Testis (tissue), 3 donors: ENCODE data around the gene PC. TPM values are rescaled to one million over a fixed set of nuclear protein-coding genes. Genes with fewer than 3 reads are reported as not detected.

Source experiments
- DNase-seq: peaks from one replicate; pipeline ENCODE4 v3.0.0-alpha.2; 2019
- H3K27ac ChIP-seq, 2 donors: fragments of 200-600 bp; sonication (generic); one replicate each; pipeline ENCODE4 v1.5.1; 2019
- H3K27me3 ChIP-seq: fragments of 200-600 bp; sonication (generic); one replicate; pipeline ENCODE4 v1.5.1; 2019
- H3K36me3 ChIP-seq: fragments of 200-600 bp; sonication (generic); one replicate; pipeline ENCODE4 v1.5.1; 2017; ENCODE audit warnings: low read depth; ENCODE audit errors: missing control alignments
- H3K4me1 ChIP-seq: fragments of 200-600 bp; sonication (generic); one replicate; pipeline ENCODE4 v1.5.1; 2019
- H3K4me3 ChIP-seq, 2 donors: fragments of 200-600 bp; sonication (generic); one replicate each; pipeline ENCODE4 v1.5.1; 2017 to 2019
- H3K9me3 ChIP-seq: fragments of 200-600 bp; sonication (generic); one replicate; pipeline ENCODE4 v1.5.1; 2017
- CTCF ChIP-seq, 3 experiments: fragments of 450-650 bp in 2 of 3; fragments of 200-600 bp in 1 of 3; sonication (generic) in 1 of 3; IDR thresholded peaks; one replicate each; pipeline ENCODE4 v1.5.1; 2016 to 2019; ENCODE audit warnings: antibody characterized with exemption in 3 of 3, mild to moderate bottlenecking in 2 of 3, moderate library complexity in 1 of 3
- POLR2A ChIP-seq: fragments of 450-650 bp; IDR thresholded peaks from one replicate; pipeline ENCODE4 v1.6.1; 2017; ENCODE audit warnings: antibody characterized with exemption, mild to moderate bottlenecking, moderate library complexity
- WGBS, 2 donors: methylation state at CpG; one replicate each; pipeline ENCODE4 v1.1.5; 2018; 5-methylcytosine and 5-hydroxymethylcytosine counted together
- intact Hi-C: fragments of 100-400 bp; cut with DNase I; formaldehyde crosslinking; loops from one replicate; pipeline ENCODE4 v1.15.1; 2023; ENCODE audit warnings: low total_unique reads
- polyA plus RNA-seq: library from polyadenylated mRNA; stranded (reverse); fragments of 350-450 nt; fragmentation: Illumina TruSeq; extraction: RNeasy Lipid Tissue Mini Kit (QIAGEN cat#74804); gene quantifications from one replicate; pipeline ENCODE4 v1.2.3, GENCODE V29; 2014; ENCODE audit warnings: low read depth, low replicate concordance; ENCODE audit not compliant: insufficient read depth
- total RNA-seq, 2 donors: library from RNA; depleted of rRNA; stranded (reverse); fragments of >200 nt; gene quantifications; one replicate each; pipeline ENCODE4 v1.2.3, GENCODE V29; 2016

The PC gene
- total and polyA plus RNA-seq, 3 donors from 2014 or later = 40.9 to 53.1 (median 46.0) TPM

GRCh38 chr11:66843776-66844495 is 114.2 kb downstream of the PC start:
- intact Hi-C loops = no loop called here
- peak overlapping the region; percentile 72 to 96 for H3K4me3 ChIP-seq

GRCh38 chr11:66842896-66843775 is 115.0 kb downstream of the PC start, which contains the start of gene RCE1:
RCE1 (plus strand) TSS chr11:66843441; CDS start chr11:66843456, 15 bp downstream.
- 0% methylated on average over 2 to 58 of the region's 98 CpGs for WGBS, 2 donors
- Histone ChIP-seq H3K27ac (peak within 1 kb of the TSS; percentile 87 to 90), H3K27me3 (no peaks in the 10 kb centered on the region), H3K4me1 (peaks cover 29% of the 10 kb centered on the region), H3K36me3 (no peaks in the 10 kb centered on the region), H3K4me3 (peak within 1 kb of the TSS; percentile 72 to 96), H3K9me3 (no peaks in the 10 kb centered on the region)
- DNase-seq = peak; percentile 93
- TF ChIP-seq CTCF (IDR thresholded peaks at IDR 0.05) (peak in 2 of 3 experiments; percentile 13 to 22), POLR2A (peak; percentile 23)
- intact Hi-C loops = no loop called here

More at GRCh38 chr11:66843776-66844495, 114.2 kb downstream of the PC start:
- no peak for DNase-seq
- TF ChIP-seq CTCF (IDR thresholded peaks at IDR 0.05) = no peak
- TF ChIP-seq POLR2A = no peak
- Histone ChIP-seq H3K4me1 (peaks cover 28% of the 10 kb centered on the region), H3K27me3 (no peaks in the 10 kb centered on the region), H3K9me3 (no peaks in the 10 kb centered on the region), H3K27ac (peak overlapping the region; percentile 87 to 90), H3K36me3 (no peaks in the 10 kb centered on the region)
- WGBS, 2 donors = 10 to 12% methylated on average over 11 to 13 of the region's 16 CpGs

GRCh38 chr11:66842501-66842895 is 115.7 kb downstream of the PC start:
- 2 to 4% methylated on average over 3 to 11 of the region's 11 CpGs for WGBS, 2 donors
- TF ChIP-seq POLR2A (no peak), CTCF (IDR thresholded peaks at IDR 0.05) (no peak)
- peak; percentile 19 for DNase-seq
- intact Hi-C loops = no loop called here
- Histone ChIP-seq H3K4me1 (peaks cover 29% of the 10 kb centered on the region), H3K4me3 (peak overlapping the region; percentile 72 to 96), H3K9me3 (no peaks in the 10 kb centered on the region), H3K36me3 (no peaks in the 10 kb centered on the region), H3K27me3 (no peaks in the 10 kb centered on the region), H3K27ac (peak overlapping the region; percentile 87 to 90)

- Histone ChIP-seq H3K27me3 (no peaks in the 10 kb centered on the region), H3K9me3 (no peaks in the 10 kb centered on the region), H3K27ac (peak overlapping the region; percentile 87 to 90), H3K4me3 (peak overlapping the region in 1 of 2 donors; percentile 96), H3K36me3 (no peaks in the 10 kb centered on the region), H3K4me1 (peaks cover 29% of the 10 kb centered on the region)
- TF ChIP-seq POLR2A (no peak), CTCF (IDR thresholded peaks at IDR 0.05) (no peak)
- DNase-seq = peak; percentile 14
- WGBS, 2 donors = 71 to 76% methylated on average over 7 of the region's 7 CpGs
- intact Hi-C loops = no loop called here
Observed at GRCh38 chr11:66841861-66842260, 116.3 kb downstream of the PC start.
